Stimulated activated CD8-positive, alpha-beta memory T cell treated with anti-CD3 and anti-CD28 coated beads, Interleukin-2, amount 100 ng/mL, for 48 hours (primary cell): Measurements from ENCODE around the gene FER.
"Not testable (repeated sequence)": the region's sequence is repeated elsewhere in the genome, so short reads cannot be mapped to it uniquely, and the experiment has no call there.

Source experiments
- DNase-seq, 2 donors: peaks; one replicate each; pipeline ENCODE4 v3.0.0-alpha.2; 2020; ENCODE audit warnings: low read depth in 2 of 2

The FER gene

GRCh38 chr5:109121225-109121624 is 373.5 kb downstream of the FER start:
- no peak for DNase-seq

GRCh38 chr5:109125755-109126429 is 378.2 kb downstream of the FER start:
- no peak for DNase-seq

- DNase-seq = no peak
Measured at GRCh38 chr5:109126481-109126880, 378.8 kb downstream of the FER start.

- DNase-seq = no peak
Measured at GRCh38 chr5:109136906-109137305, 389.2 kb downstream of the FER start.

- DNase-seq = no peak
Measured at GRCh38 chr5:109141222-109142200, 393.8 kb downstream of the FER start.

- DNase-seq = no peak
Measured at GRCh38 chr5:109143031-109143430, 395.3 kb downstream of the FER start.

- DNase-seq = no peak
Measured at GRCh38 chr5:109145139-109145538, 397.4 kb downstream of the FER start.

GRCh38 chr5:109146591-109146990 is 398.9 kb downstream of the FER start:
- no peak for DNase-seq

- no peak for DNase-seq
Measured at GRCh38 chr5:109152565-109152964, 404.9 kb downstream of the FER start.

GRCh38 chr5:109155625-109156024 is 407.9 kb downstream of the FER start:
- no peak for DNase-seq

GRCh38 chr5:109156885-109157284 is 409.2 kb downstream of the FER start:
- no peak for DNase-seq

GRCh38 chr5:109160468-109160867 is 412.8 kb downstream of the FER start:
- DNase-seq = no peak

GRCh38 chr5:109161914-109162683 is 414.4 kb downstream of the FER start:
- no peak for DNase-seq

- no peak for DNase-seq
Measured at GRCh38 chr5:109163336-109163735, 415.6 kb downstream of the FER start.

GRCh38 chr5:109164001-109164400 is 416.3 kb downstream of the FER start:
- no peak for DNase-seq

GRCh38 chr5:109167586-109167985 is 419.9 kb downstream of the FER start:
- DNase-seq = no peak

- DNase-seq = no peak
Measured at GRCh38 chr5:109168151-109168550, 420.5 kb downstream of the FER start.

- no peak for DNase-seq
Measured at GRCh38 chr5:109170629-109171350, 423.1 kb downstream of the FER start.

GRCh38 chr5:109171437-109172073 is 423.9 kb downstream of the FER start:
- not testable (repeated sequence) for DNase-seq

- no peak for DNase-seq
Measured at GRCh38 chr5:109173036-109173794, 425.5 kb downstream of the FER start.
